Measurements from ENCODE around the gene GART.
A peak's percentile ranks its signal among the peaks of the same experiment; 100 is the strongest.
"Not testable (repeated sequence)": the region's sequence is repeated elsewhere in the genome, so short reads cannot be mapped to it uniquely, and the experiment has no call there.

The GART gene

GRCh38 chr21:33541756-33542639 lies at the start of gene GART:
Gene GART, minus strand, starts transcription at chr21:33542117. Its CDS starts 2,802 bp downstream, at chr21:33539315.
- peak; percentile 84 for DNase-seq (ENCODE audit: low spot score)

GRCh38 chr21:33588485-33589335 lies 46.8 kb upstream of the GART start, which contains the start of gene DONSON:
Gene DONSON, minus strand, starts transcription at chr21:33588684. Its CDS starts 43 bp downstream, at chr21:33588641.
- peak; percentile 90 for DNase-seq (ENCODE audit: low spot score)

- peak; percentile 38 for DNase-seq (ENCODE audit: low spot score)
These were observed 46.0 kb upstream of the GART start for GRCh38 chr21:33587792-33588484.

GRCh38 chr21:33586927-33587326 lies 45.0 kb upstream of the GART start:
- DNase-seq (ENCODE audit: low spot score) = no peak

DNA sequence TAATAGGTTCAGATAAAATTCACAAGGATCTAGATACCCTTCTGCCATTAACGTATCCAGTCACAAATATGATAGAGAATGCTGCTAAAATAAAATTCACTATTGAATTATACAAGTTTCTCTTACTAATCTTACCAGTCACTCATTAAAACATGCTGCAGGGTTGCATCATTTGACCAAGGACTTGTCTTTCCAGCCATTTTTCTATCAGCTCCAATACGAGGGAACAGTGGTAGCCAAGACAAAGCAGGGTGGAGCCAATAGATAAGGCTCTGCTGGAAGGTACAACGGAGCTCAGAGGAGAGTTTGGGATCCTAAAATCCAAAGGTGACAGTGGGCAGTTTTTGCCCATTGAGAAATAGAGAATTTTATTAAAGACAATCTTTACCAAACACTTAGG lies 42.5 kb upstream of the GART start:
- DNase-seq (ENCODE audit: low spot score) = no peak

DNA sequence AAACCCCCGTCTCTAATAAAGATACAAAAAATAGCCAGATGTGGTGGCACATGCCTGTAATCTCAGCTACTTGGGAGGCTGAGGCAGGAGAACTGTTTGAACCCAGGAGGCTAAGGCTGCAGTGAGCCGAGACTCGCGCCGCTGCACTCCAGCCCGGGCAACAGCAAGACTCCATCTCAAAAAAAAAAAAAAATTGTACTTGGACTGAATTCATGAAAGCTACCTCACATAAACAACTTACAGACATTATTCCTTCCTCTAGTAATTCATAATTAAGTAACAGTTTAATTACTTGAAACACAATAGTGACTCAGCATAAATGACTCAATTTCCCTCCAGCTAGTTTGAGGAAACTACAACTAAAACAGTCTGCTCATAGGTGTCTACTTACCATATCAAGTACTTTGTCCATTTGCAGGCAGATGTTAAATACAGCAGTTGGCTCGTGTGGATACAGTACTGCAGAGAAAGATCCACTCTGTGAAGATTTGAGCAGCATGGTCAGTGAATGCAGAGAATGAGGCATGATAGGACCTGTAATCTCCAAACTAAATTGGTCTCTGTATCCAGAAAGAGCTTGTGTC lies 37.1 kb upstream of the GART start:
- DNase-seq (ENCODE audit: low spot score) = peak; percentile 39

- DNase-seq (ENCODE audit: low spot score) = peak; percentile 23
These were observed 36.3 kb upstream of the GART start for GRCh38 chr21:33578214-33578613.

- not testable (repeated sequence) for DNase-seq (ENCODE audit: low spot score)
These were observed 34.8 kb upstream of the GART start for GRCh38 chr21:33576741-33577141.

GRCh38 chr21:33572350-33572749 lies 30.4 kb upstream of the GART start:
- no peak for DNase-seq (ENCODE audit: low spot score)

DNA sequence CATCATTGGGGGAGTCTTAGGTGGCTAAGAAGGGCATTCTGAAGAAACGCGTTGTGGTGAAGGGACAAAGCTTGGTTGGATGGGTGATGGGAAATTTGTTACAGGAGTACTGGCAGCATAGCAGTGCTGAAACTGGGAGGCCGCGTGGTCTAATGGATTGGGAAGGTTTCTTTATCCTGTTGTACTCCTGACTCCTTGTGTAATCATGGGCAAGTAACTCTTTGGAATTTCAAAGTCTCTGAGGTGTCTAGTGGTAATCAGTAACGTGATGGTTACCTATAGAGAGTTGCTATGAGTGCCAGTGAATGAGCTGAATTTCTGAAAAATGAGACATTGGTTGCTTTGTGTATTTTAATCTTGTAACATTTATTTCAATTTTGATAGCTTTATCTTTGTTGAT lies 28.1 kb upstream of the GART start:
- DNase-seq (ENCODE audit: low spot score) = peak; percentile 65

GRCh38 chr21:33568448-33568847 lies 26.5 kb upstream of the GART start:
- no peak for DNase-seq (ENCODE audit: low spot score)

- no peak for DNase-seq (ENCODE audit: low spot score)
These were observed 26.0 kb upstream of the GART start for GRCh38 chr21:33567914-33568313.

DNA sequence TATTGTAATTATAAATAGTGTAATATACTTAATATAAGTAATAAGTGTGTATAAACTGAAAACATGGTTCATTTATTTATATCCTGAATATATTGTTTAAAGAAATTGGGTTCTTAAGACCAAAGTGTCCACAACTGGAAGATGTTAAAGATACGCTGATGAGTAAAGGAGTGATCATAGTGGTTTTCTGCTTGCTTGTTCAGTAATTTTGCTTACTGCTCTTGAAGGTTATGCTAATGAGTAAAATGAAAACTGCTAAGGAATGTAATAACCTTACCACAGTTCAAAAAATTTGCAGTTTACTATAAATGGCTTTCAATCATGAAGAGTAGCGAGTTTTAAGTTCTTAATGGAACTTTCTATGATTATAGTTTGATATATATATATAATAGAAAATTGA lies 24.6 kb upstream of the GART start:
- no peak for DNase-seq (ENCODE audit: low spot score)

- DNase-seq (ENCODE audit: low spot score) = no peak
These were observed 20.5 kb upstream of the GART start for GRCh38 chr21:33562389-33562788.

DNA sequence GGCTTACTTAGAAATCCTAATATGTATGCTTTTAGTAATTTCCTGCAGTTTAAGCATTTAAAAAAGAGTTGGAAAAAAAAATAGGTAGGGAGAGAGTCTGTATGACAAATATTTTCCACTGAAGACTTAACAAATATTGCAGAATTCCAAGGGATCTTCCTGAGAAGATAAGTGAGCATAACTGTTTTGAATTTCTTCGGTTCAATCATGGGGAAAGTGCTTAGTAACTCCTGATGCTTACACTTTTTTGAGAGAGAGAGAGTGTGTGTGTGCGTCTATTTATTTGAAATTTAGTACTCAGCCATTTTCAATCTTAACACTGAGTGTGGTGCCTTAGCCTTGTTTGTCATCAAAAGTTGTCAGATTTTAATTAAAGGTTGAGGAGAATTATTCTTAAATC lies 19.5 kb upstream of the GART start:
- no peak for DNase-seq (ENCODE audit: low spot score)

- DNase-seq (ENCODE audit: low spot score) = no peak
These were observed 19.0 kb upstream of the GART start for GRCh38 chr21:33560965-33561364.

DNA sequence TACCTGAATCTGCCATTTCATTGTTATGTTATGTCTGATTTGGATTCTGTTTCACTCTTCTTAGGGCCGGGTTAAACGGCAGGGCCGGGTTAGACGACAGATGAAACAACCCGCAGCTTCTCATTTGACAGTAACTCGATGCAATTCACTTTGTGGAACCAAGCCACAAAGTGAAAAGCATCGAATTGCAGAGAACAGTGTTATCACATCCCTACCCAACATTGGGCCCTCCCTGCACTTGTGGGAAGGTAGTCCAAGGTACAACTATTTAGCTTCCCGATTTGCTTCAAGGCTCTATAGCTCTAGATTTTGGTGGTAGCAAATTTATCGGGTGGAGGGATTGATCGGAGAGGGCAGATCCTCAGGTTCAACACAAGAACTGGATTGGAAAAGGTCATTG lies 17.9 kb upstream of the GART start:
- no peak for DNase-seq (ENCODE audit: low spot score)

GRCh38 chr21:33558777-33559421 lies 17.0 kb upstream of the GART start:
- no peak for DNase-seq (ENCODE audit: low spot score)

DNA sequence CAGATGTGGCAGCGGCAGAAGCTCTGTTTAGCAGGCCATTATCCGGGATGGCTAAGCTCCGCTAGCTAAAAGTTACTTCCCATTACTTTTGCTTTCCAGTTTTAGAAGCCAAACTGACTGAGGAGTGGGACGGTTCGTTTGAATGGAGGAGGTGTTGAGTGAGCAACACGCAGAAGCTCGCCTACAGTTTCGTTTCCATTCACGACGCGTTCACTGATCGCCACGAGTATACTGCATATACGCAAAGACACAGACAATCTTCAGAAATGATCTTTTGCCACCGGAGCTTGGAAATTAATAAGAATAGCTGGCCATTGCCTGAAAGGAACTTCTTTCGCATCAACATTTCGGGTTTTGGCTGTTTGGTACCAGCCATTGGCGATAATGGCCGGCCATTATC lies 15.5 kb upstream of the GART start:
- DNase-seq (ENCODE audit: low spot score) = no peak

DNA sequence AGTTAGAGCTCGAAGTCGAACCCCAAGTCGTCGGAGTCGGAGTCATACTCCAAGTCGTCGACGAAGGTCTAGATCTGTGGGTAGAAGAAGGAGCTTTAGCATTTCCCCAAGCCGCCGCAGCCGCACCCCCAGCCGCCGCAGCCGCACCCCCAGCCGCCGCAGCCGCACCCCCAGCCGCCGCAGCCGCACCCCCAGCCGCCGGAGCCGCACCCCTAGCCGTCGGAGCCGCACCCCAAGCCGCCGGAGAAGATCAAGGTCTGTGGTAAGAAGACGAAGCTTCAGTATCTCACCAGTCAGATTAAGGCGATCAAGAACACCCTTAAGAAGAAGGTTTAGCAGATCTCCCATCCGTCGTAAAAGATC lies 13.0 kb upstream of the GART start:
- DNase-seq (ENCODE audit: low spot score) = no peak

GRCh38 chr21:33554236-33554981 lies 12.5 kb upstream of the GART start:
- DNase-seq (ENCODE audit: low spot score) = no peak
